Measurements from ENCODE around the gene MEGF6.
"Not testable (repeated sequence)": the region's sequence is repeated elsewhere in the genome, so short reads cannot be mapped to it uniquely, and the experiment has no call there.

Gene MEGF6

DNA sequence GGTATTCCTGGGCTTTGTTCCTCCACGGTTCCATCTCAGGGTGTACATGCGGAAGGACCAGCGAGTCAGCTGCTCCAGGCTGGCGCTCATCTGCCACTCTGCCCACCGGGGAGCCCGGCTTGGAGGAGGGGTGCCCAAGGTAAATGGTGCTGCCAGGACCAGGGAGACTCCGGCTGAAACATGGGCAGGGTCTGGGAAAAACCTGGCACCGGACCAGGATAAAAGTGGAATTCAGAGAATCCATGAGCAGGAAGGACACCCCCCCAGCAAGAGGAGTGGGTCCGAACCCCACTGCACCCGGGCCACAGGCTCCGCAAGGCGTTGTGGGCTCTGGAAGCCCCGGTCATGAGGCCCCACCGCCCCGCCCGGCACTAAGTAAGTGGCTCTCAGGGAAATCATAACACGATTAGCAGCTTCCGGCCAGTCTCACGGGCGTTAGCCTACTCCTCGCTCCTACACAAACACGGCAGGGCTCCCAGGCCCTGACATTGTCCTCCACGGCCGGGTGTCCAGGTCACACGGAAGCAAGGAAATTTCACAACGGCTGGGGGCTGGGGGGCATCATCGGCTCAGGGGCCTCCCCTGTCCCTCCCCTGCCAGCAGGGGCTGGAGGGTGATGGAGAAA is 21.1 kb downstream of the MEGF6 start:
- no peak for DNase-seq

- no peak for DNase-seq
Observed at GRCh38 chr1:3588395-3588794, 22.9 kb downstream of the MEGF6 start.

GRCh38 chr1:3586986-3587759 is 24.1 kb downstream of the MEGF6 start:
- no peak for DNase-seq

- no peak for DNase-seq
Observed at GRCh38 chr1:3585940-3586568, 25.3 kb downstream of the MEGF6 start.

GRCh38 chr1:3585353-3585868 is 25.9 kb downstream of the MEGF6 start:
- not testable (repeated sequence) for DNase-seq

DNA sequence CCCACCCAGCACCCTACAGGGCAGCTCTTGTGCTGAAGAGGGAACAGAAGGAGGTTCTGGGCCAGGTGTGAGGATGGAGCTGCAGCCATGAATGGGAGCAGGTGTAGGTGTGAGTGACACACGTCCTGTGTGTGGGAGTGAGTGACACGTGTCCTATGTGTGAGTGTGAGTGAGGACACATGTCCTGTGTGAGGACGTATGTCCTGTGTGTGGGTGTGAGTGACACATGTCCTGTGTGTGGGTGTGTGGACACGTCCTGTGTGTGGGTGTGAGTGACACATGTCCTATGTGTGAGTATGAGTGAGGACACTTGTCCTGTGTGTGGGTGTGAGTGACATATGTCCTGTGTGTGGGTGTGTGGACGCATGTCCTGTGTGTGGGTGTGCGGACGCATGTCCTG is 26.4 kb downstream of the MEGF6 start:
- no peak for DNase-seq

- not testable (repeated sequence) for DNase-seq
Observed at GRCh38 chr1:3583751-3584150, 27.6 kb downstream of the MEGF6 start.

DNA sequence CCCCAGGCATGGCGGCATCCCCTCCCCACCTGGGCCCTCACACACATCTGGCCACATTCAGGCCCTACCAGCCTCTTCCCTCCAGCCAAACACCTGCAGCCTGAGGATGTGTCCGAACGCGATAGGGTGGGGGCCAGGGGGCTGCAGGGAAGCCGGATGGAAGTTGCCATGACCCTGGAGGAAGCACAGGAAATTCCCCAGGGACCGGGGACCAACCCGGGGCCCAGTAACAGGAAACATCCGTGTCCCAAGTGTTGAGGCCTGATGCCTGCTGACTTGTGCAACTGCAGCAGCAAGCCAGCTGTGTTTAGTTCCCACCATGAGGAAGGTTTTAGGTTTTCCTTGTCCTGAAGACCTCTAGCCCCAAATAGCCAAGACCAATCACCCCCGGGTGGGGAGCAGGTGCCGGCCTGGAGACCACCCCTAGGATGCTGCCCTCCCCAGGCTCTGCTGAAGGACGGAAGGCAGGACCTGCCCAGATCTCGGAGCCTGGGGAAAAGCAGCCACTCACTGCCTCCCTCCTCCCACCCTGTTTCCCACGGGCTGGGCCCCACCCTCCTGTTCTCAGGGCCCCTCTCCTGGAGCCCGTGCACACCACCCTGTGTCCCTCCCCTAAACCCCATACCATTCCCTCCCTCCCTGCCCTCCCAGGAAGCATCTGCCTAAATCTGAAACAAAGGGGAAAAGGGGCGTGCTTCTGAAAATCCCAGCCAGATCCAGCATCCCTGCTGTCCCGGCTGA is 29.8 kb downstream of the MEGF6 start:
- no peak for DNase-seq

GRCh38 chr1:3580231-3580630 is 31.1 kb downstream of the MEGF6 start:
- DNase-seq, result no peak

DNA sequence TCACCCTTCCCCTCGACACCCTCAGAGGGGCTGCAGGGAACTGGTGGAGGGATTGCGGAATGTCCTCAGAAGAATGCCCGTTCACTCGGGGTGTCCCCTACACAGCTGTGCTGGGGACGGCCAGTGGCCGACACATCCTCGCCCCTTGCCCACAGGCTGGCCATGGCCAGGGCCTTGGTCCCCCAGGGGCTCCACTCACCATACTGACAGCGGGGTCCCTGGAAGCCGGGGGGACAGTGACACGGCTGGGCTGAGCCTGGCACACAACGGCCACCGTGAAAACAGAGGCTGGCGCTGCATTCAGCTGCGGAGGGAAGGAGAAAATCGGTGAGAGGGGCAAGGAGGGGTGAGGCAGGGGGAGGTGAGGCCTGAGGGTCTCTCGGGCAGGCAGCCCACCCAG is 31.7 kb downstream of the MEGF6 start:
- no peak for DNase-seq

DNA sequence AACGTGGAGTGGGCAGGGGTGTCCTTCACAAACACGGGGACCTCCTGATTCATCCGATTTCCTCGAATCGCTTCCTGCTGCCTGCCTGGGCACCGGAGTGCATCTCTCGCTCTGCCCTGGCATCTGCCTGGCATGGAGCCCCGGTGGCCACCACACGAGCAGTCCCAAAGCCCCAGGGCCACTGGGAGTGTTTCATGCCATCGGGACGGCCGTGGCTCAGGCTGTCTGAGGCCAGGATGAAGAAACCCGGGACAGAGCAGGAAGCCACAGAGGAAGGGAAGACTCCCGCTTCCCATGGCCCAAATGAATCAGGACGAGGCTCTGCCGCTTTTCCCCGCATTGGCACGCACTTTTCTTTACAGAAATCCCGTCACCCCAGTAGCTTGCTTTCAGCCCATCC is 32.4 kb downstream of the MEGF6 start:
- no peak for DNase-seq

DNA sequence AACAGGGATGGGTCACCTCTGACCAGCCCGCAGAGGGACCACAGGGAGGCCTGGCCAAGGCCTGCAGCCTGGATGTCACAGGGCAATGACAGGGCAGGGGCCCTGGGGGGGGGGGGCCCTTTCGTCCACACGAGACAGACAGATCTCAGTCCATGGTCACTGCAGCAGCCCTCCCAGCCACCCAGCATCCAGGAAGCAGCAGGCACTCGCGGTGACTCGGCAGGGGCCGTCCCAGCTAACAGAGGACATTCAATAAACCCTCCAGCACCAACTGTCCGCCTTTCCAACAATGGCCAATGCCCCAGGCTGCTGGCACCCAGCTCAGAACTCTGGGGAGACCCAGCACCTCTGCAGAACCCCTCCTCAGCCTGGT is 32.9 kb downstream of the MEGF6 start:
- DNase-seq, result no peak

GRCh38 chr1:3577711-3578432 is 33.4 kb downstream of the MEGF6 start:
- DNase-seq, result no peak

GRCh38 chr1:3577300-3577699 is 34.0 kb downstream of the MEGF6 start:
- no peak for DNase-seq

- DNase-seq, result no peak
Observed at GRCh38 chr1:3575993-3576392, 35.3 kb downstream of the MEGF6 start.

- DNase-seq, result not testable (repeated sequence)
Observed at GRCh38 chr1:3575515-3575914, 35.8 kb downstream of the MEGF6 start.

DNA sequence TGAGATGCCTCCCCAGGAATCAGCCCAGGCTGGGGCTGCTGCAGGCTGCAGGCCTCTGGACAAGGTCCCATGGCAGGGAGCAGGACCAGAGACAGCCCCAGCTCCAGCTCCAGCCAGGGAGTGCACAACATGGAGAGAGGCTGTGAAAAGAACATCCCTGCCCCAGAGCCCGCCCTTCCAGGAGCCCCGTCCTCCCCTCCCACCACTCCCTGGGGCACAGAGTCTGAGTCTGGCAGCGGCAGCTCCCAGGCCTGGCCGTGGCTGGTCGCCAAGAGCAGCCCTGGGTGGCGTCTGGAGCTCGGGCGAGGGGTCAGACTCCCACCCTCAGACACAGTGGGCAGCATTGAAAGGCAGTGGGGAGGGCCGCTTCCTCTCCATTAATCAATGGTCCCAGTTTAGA is 37.8 kb downstream of the MEGF6 start:
- DNase-seq, result no peak

GRCh38 chr1:3572638-3573037 is 38.7 kb downstream of the MEGF6 start:
- not testable (repeated sequence) for DNase-seq

DNA sequence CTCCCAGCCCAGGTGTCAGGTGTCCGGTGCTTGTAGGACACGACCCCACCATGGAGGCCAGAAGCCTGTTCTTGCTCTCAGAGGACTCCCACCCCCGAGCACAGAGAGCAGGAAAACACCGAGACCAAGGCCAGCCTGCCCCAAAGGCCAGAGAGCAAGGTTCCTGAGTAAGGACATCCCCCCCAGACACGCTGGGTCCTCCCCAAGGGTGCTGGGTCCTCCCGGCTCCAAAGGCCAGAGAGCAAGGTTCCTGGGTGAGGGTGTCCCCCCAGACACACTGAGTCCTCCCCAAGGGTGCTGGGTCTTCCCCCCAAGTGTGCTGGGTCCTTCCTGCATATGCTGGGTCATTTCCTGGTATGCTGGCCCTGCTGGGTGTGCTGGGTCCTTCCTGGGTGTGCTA is 40.0 kb downstream of the MEGF6 start:
- DNase-seq, result no peak

DNA sequence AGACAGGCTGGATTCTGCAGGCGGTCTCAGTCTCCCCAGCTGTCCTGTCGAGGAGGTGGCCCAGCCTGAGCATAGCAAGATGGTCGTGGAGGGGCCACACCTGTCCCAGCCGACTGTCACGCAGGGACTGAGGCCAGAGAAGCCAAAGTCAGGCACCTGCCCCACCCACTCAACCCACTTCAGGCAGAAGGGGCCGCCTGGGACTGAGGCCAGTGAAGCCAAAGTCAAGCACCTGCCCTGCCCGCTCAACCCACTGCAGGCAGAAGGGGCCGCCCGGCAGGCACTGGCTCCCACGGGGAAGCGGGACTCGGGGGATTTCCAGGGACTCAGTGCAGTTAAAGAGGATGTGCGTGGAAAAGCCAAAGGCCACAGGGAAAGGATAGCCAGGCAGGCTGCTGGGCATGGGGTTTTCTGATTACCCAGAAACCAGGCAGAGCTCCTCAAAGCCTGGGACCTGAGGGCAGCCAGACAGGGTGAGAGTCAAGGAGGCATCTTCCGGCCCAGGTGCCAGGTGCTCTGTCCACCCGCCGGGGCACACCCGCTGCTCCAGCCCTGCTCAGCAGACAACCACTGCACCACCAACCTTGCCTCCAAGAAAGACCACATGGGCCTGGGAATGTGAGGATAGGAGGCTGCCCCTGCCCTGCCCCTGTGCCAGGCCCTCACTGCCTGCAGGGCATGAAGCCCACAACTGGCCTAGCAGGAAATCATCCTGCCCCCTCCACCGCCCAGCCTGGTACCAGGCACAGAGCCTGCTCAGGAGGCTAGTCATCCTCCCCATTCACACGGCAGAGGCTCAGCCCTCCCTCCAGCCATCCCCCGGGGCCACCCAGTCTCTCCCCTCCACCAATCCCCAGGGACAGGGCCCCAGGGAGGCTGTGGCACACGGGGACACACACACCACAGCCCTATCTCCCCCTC is 41.0 kb downstream of the MEGF6 start:
- no peak for DNase-seq

DNA sequence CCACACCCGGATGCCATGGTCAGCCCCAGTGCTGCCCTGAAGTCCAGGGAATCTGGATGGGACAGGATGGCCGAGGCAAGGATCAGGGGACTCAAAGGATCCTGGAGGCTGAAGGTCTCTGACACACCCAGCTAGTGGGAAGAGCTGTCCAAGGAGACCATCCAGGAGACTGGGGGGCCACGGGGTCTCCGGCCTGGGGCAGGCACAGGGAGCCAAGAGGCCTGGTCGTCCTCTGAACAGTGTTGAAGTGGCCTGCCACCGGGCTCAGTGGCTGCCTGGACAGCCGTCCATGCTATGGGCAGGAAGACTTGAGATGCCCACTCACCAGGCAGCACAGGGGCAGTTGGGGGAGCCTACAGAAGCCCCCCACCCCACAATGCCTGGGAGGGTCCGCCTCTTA is 41.9 kb downstream of the MEGF6 start:
- no peak for DNase-seq
